ENCODE measurements around the gene UBE2E2.

DNA sequence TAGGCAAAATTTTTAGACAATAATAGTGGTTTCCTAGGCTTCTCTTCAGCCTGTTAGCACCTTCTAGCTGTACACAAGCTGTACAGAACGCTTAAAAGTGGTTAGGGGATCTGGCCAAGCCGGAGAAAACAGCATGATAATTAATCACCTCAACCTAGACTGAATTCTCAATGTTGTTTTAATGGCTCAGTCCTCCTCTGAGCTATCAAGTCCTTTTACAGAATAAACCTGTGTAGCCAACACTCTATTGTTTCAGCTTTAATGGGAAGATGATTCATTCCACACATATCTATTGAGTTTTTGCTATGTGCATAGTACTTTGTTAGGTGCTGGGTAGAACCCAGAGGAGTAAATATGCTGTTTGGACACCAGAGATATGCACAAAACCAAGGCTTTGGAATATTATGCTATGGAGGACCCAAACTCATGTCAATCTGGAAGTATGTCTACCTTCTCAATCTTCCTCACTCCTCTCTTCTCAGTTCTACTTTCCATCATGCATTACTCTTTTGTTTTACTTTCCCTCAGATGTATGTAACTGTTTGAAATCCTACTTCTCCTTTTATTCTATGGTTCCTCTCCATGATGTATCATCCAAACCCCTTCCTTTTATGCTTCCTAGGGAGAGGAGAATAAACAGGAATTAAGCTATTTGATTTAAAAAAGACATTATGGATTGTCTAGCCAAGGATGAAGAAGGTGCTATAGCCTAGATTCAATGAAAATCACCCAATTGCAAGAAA is 27.6 kb upstream of the UBE2E2 start:
- no peak for TF ChIP-seq TEAD4 (IDR thresholded peaks at IDR 0.05)
- TF ChIP-seq ZBTB7A (IDR thresholded peaks at IDR 0.05; ENCODE audit: low read depth): no peak
- no peak for TF ChIP-seq RAD21 (IDR thresholded peaks at IDR 0.05; ENCODE audit: low read depth)
- TF ChIP-seq TAF1 (IDR thresholded peaks at IDR 0.05; ENCODE audit: low read depth): no peak
- TF ChIP-seq USF1 (IDR thresholded peaks at IDR 0.05): no peak
- no peak for TF ChIP-seq EGR1 (IDR thresholded peaks at IDR 0.05)
- TF ChIP-seq EP300 (IDR thresholded peaks at IDR 0.05; ENCODE audit: borderline replicate concordance): no peak
- TF ChIP-seq CREB1 (IDR thresholded peaks at IDR 0.05; ENCODE audit: low read depth): no peak
- no peak for TF ChIP-seq YY1 (IDR thresholded peaks at IDR 0.05; ENCODE audit: low read depth)
- TF ChIP-seq, protein P1, sequence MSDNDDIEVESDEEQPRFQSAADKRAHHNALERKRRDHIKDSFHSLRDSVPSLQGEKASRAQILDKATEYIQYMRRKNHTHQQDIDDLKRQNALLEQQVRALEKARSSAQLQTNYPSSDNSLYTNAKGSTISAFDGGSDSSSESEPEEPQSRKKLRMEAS (IDR thresholded peaks at IDR 0.05): no peak
- TF ChIP-seq REST (IDR thresholded peaks at IDR 0.05; ENCODE audit: low read depth): no peak
- TF ChIP-seq FOXM1 (IDR thresholded peaks at IDR 0.05; ENCODE audit: borderline replicate concordance, low read depth): no peak
- TF ChIP-seq TCF12 (IDR thresholded peaks at IDR 0.05; ENCODE audit: low read depth): no peak

All from Ishikawa (cell line).